GM12878 (cell line): ENCODE measurements around the gene ZBTB37. TPM values are rescaled to one million over a fixed set of nuclear protein-coding genes. Genes with fewer than 3 reads are reported as not detected.

Source experiments
- ATAC-seq: fragments of 200-7000 bp; cut with Tn5 transposase; 3 replicates; pipeline ENCODE4 v1.9.1; 2020; ENCODE audit warnings: mild to moderate bottlenecking, moderate library complexity
- BruUV-seq: library from RNA; stranded (reverse); fragments of 400-500 nt; replicated peaks from 2 replicates; lab custom pipeline; 2021; lab: Mats Ljungman, UMichigan
- CTCF ChIA-PET: fragments of 300-600 bp; sonication (Branson Sonifier 250); formaldehyde crosslinking; extraction: SDS; loops from one replicate; lab custom pipeline; 2021; ENCODE audit warnings: inconsistent platforms; lab: Yijun Ruan, JAX
- POLR2A ChIA-PET: fragments of 350-600 bp; formaldehyde crosslinking; extraction: SDS; loops from one replicate; lab custom pipeline; 2021; ENCODE audit warnings: inconsistent platforms; lab: Charles Lee
- RAD21 ChIA-PET: fragments of 300-600 bp; sonication (Branson Sonifier 250); formaldehyde crosslinking; loops from one replicate; lab custom pipeline; 2023; ENCODE audit warnings: antibody characterized with exemption; ENCODE audit not compliant: unreplicated experiment; lab: Charles Lee
- SMC1A ChIA-PET: fragments of 300-600 bp; sonication (Branson Sonifier 250); formaldehyde crosslinking; loops from one replicate; lab custom pipeline; 2023; ENCODE audit not compliant: unreplicated experiment, uncharacterized antibody; lab: Charles Lee
- DNase-seq: peaks from one replicate; pipeline ENCODE4 v3.0.0-alpha.2; 2011; ENCODE audit warnings: low read depth, low spot score
- FAIRE-seq: peaks from 3 replicates; lab custom pipeline; 2011; peaks lifted over from hg19 to GRCh38; lab: Jason Lieb, UNC
- H2AFZ ChIP-seq: 2 replicates; pipeline ENCODE4 v1.6.0; 2011; ENCODE audit warnings: low read depth, low read length, control low read depth; ENCODE audit not compliant: control insufficient read depth
- H3K27ac ChIP-seq: 2 replicates; pipeline ENCODE4 v1.5.1; 2011; ENCODE audit warnings: control low read depth; ENCODE audit not compliant: control insufficient read depth, insufficient read depth
- H3K27me3 ChIP-seq, 2 experiments: replicated peaks in 1 of 2; 2 replicates each; pipeline versions ENCODE4 v1.6.0 to v1.6.1; 2011; ENCODE audit warnings: low read length in 1 of 2; ENCODE audit not compliant: control insufficient read depth in 2 of 2, insufficient read depth in 2 of 2
- H3K36me3 ChIP-seq, 2 experiments: 2 replicates each; pipeline ENCODE4 v1.5.1; 2011; ENCODE audit warnings: low read length in 1 of 2; ENCODE audit not compliant: control insufficient read depth in 2 of 2, insufficient read depth in 2 of 2
- H3K4me1 ChIP-seq: 2 replicates; pipeline ENCODE4 v1.6.1; 2011; ENCODE audit warnings: mild to moderate bottlenecking, low read length, moderate library complexity, mixed read lengths; ENCODE audit not compliant: control insufficient read depth, insufficient read depth
- H3K4me2 ChIP-seq: 2 replicates; pipeline ENCODE4 v1.6.0; 2011; ENCODE audit warnings: control low read depth; ENCODE audit not compliant: control insufficient read depth, insufficient read depth
- H3K4me3 ChIP-seq: fragments of 200-600 bp; sonication (generic); 2 replicates; pipeline ENCODE4 v1.5.1; 2016
- H3K79me2 ChIP-seq: 2 replicates; pipeline ENCODE4 v1.6.0; 2011; ENCODE audit warnings: low read length; ENCODE audit not compliant: control insufficient read depth, insufficient read depth
- H3K9ac ChIP-seq: 2 replicates; pipeline ENCODE4 v1.8.0; 2011; ENCODE audit warnings: low read length, control low read depth, mixed read lengths; ENCODE audit not compliant: control insufficient read depth, insufficient read depth
- H3K9me3 ChIP-seq: replicated peaks from 3 replicates; pipeline ENCODE4 v1.5.1; 2011; ENCODE audit warnings: mild to moderate bottlenecking, low read length; ENCODE audit not compliant: control insufficient read depth, insufficient read depth
- H4K20me1 ChIP-seq: 2 replicates; pipeline ENCODE4 v1.6.0; 2011; ENCODE audit not compliant: control insufficient read depth, insufficient read depth
- FOXK2 ChIP-seq: fragments of 450-650 bp; IDR thresholded peaks from 2 replicates; pipeline ENCODE4 v1.6.1; 2017; ENCODE audit warnings: mild to moderate bottlenecking, moderate library complexity
- HDAC2 ChIP-seq: fragments of 200-600 bp; sonication (generic); IDR thresholded peaks from 2 replicates; pipeline ENCODE4 v1.6.1; 2017
- NFXL1 ChIP-seq: fragments of 450-650 bp; IDR thresholded peaks from 2 replicates; pipeline ENCODE4 v1.6.1; 2017; ENCODE audit warnings: antibody characterized with exemption, mild to moderate bottlenecking, borderline replicate concordance
- POLR2A ChIP-seq: IDR thresholded peaks from 2 replicates; pipeline ENCODE4 v1.6.1; 2011; ENCODE audit warnings: low read depth, mild to moderate bottlenecking, low read length
- POU2F2 ChIP-seq: IDR thresholded peaks from 3 replicates; pipeline ENCODE4 v1.6.1; 2011; ENCODE audit warnings: low read depth, mild to moderate bottlenecking, low read length, borderline replicate concordance
- SIX5 ChIP-seq: IDR thresholded peaks from 2 replicates; pipeline ENCODE4 v1.6.1; 2011; ENCODE audit warnings: mild to moderate bottlenecking, low read depth, low read length, moderate library complexity; ENCODE audit not compliant: severe bottlenecking
- SMAD1 ChIP-seq: fragments of 450-650 bp; IDR thresholded peaks from 2 replicates; pipeline ENCODE4 v1.6.1; 2018; ENCODE audit warnings: mild to moderate bottlenecking, low read depth; ENCODE audit not compliant: partially characterized antibody
- SMARCA5 ChIP-seq: fragments of 450-650 bp; IDR thresholded peaks from 2 replicates; pipeline ENCODE4 v1.6.1; 2017; ENCODE audit warnings: mild to moderate bottlenecking
- SMC3 ChIP-seq: IDR thresholded peaks from 2 replicates; pipeline ENCODE4 v1.6.1; 2011; ENCODE audit warnings: low read length, improper control_type of control experiment, borderline replicate concordance
- ZBED1 ChIP-seq: IDR thresholded peaks from 2 replicates; pipeline ENCODE4 v1.6.1; 2016; ENCODE audit warnings: borderline replicate concordance
- ZSCAN29 ChIP-seq: fragments of 450-650 bp; IDR thresholded peaks from 2 replicates; pipeline ENCODE4 v1.6.1; 2017; ENCODE audit warnings: mild to moderate bottlenecking, moderate library complexity
- WGBS: methylation state at CpG from one replicate; pipeline ENCODE4 v1.1.6; 2016; ENCODE audit warnings: low lambda C conversion rate; ENCODE audit not compliant: insufficient replicate concordance, insufficient coverage; ENCODE audit errors: missing lambda C conversion rate; 5-methylcytosine and 5-hydroxymethylcytosine counted together
- in situ Hi-C: fragments of 300-500 bp; cut with MboI; formaldehyde crosslinking; loops from 9 replicates; pipeline ENCODE4 v1.14.3; 2018; ENCODE audit warnings: mixed read lengths
- intact Hi-C: fragments of 100-400 bp; cut with micrococcal nuclease; formaldehyde crosslinking; loops from one replicate; pipeline ENCODE4 v1.14.2; 2022; ENCODE audit not compliant: unreplicated experiment
- polyA plus RNA-seq, 11 experiments: library from polyadenylated mRNA; depleted of rRNA in 4 of 11; unstranded in 6 of 11; stranded (reverse) in 5 of 11; fragments of >200 nt; fragmentation: Nextera tagmentation in 4 of 11; fragmentation: Illumina TruSeq in 1 of 11; extraction: Ambion mirVana in 4 of 11; extraction: Trizol in 1 of 11; gene quantifications; 1 replicate in 1 of 11; 2 replicates in 10 of 11; pipeline versions ENCODE4 v1.2.1 to v1.2.3, GENCODE V29; 2011 to 2016; ENCODE audit warnings: inconsistent platforms in 2 of 11, missing spikeins in 2 of 11, low read depth in 1 of 11
- total RNA-seq, 4 experiments: library from RNA; depleted of rRNA in 3 of 4; stranded (reverse); fragments of >200 nt in 3 of 4; fragmentation: Illumina TruSeq in 1 of 4; extraction: Trizol in 1 of 4; gene quantifications; 2 replicates each; pipeline versions ENCODE4 v1.2.1 to v1.2.3, GENCODE V29; 2013 to 2021
- TF ChIP-seq, protein P1 (sequence below): fragments of 450-650 bp; IDR thresholded peaks from 2 replicates; pipeline ENCODE4 v1.6.1; 2017; ENCODE audit warnings: antibody characterized with exemption, mild to moderate bottlenecking, moderate library complexity
- TF ChIP-seq, protein P2 (sequence below): fragments of 450-650 bp; conservative IDR thresholded peaks from 2 replicates; pipeline ENCODE4 v1.6.1; 2017; ENCODE audit warnings: mild to moderate bottlenecking, moderate library complexity

Gene ZBTB37
- total and polyA plus RNA-seq, 10 of the 15 experiments (the other 5 are each of a cell fraction or from before 2014, with no cell fraction given): 0.16 to 5.7 (median 1.9) TPM

DNA sequence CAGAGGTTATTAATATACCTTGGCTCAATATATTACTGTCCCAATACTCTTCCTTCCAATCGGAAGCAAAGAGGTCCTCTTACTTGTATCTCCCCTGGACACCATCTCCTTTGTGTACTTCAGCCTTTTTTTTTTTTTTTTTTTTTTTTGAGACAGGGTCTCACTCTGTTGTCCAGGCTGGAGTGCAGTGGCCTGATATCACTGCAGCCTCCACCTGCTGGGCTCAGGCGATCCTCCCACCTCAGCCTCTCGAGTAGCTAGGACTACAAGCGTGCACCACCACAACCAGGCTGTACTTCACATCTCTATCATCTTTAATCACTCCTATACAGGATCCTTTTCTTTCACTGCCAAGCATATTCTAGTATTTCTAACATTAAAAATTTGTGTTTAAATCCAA lies 46.5 kb upstream of the ZBTB37 start (continued):
- TF ChIP-seq, protein P1, sequence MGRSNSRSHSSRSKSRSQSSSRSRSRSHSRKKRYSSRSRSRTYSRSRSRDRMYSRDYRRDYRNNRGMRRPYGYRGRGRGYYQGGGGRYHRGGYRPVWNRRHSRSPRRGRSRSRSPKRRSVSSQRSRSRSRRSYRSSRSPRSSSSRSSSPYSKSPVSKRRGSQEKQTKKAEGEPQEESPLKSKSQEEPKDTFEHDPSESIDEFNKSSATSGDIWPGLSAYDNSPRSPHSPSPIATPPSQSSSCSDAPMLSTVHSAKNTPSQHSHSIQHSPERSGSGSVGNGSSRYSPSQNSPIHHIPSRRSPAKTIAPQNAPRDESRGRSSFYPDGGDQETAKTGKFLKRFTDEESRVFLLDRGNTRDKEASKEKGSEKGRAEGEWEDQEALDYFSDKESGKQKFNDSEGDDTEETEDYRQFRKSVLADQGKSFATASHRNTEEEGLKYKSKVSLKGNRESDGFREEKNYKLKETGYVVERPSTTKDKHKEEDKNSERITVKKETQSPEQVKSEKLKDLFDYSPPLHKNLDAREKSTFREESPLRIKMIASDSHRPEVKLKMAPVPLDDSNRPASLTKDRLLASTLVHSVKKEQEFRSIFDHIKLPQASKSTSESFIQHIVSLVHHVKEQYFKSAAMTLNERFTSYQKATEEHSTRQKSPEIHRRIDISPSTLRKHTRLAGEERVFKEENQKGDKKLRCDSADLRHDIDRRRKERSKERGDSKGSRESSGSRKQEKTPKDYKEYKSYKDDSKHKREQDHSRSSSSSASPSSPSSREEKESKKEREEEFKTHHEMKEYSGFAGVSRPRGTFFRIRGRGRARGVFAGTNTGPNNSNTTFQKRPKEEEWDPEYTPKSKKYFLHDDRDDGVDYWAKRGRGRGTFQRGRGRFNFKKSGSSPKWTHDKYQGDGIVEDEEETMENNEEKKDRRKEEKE: no peak
- TF ChIP-seq SIX5 (no peak), SMARCA5 (no peak), NFXL1 (no peak), FOXK2 (no peak)

DNA sequence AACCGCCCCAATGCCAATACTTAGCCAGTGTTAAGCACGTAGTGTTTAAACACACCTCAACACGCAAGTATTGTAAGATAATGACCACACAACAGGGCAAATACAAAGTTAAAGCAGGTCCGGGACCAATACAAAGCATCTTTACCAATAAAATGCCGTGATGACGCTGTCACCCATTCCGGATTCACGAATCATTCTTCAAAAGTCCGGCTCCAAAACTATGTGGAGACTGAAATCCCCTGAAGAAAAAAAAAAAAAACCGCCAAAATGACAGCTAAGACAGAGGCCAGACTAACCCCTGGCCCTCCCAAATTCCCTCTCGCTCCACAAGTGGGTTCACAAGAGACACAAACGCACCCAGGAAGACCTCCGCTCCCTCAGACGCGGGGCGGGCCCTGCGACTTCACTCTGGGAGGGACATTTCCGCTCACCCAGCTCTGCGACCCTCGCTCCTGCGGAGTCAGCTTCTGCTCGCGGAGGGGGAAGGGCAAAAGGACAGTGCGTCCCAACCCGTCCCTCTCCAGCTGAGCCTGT lies 44.3 kb upstream of the ZBTB37 start:
- Histone ChIP-seq H3K36me3 (no peaks in the 10 kb centered on the region; a peak in 2 of 4 replicates), H3K27me3 (no peaks in the 10 kb centered on the region), H3K4me1 (no peaks in the 10 kb centered on the region; the same call in 1 of the 2 replicates), H3K4me2 (peak overlapping the region; percentile 48), H3K9ac (peak overlapping the region; percentile 93), H3K79me2 (peaks cover 55% of the 10 kb centered on the region), H2AFZ (peak overlapping the region; percentile 87), H4K20me1 (no peaks in the 10 kb centered on the region), H3K4me3 (peak overlapping the region; percentile 92), H3K27ac (peak overlapping the region; percentile 91), H3K9me3 (no peaks in the 10 kb centered on the region; the same call in 2 of the 3 replicates)
- TSS peak; percentile 71 for BruUV-seq
- ChIA-PET SMC1A (interaction anchor here (0.7 to 2.1 kb wide), 13 partner anchors 28 to 1079 kb away, joined by 3 to 11 read pairs (median 3); partner anchors contain the start of genes GAS5, KLHL20 and ZBTB37), CTCF (interaction anchor here (0.7 to 3.3 kb wide), 6 partner anchors 41 to 1093 kb away, joined by 3 to 25 read pairs (median 6); no protein-coding TSS in a partner anchor), POLR2A (interaction anchor here (1.0 to 2.9 kb wide), 5 partner anchors 8 to 109 kb away, joined by 3 to 17 read pairs (median 4); partner anchors contain the start of genes GAS5, KLHL20 and ZBTB37), RAD21 (interaction anchor here (0.6 to 4.9 kb wide), 14 partner anchors 9 to 1080 kb away, joined by 3 to 31 read pairs (median 3); partner anchors contain the start of genes GAS5, KLHL20 and ZBTB37)
- intact Hi-C loops (loop anchor here (1.0 to 10.0 kb wide), 8 partner anchors 45 to 1171 kb away; partner anchors contain the start of genes CACYBP, KLHL20, PRDX6 and TNFSF4), in situ Hi-C loops (loop anchor here (5.0 to 10.0 kb wide), 2 partner anchors 392 to 1079 kb away; no protein-coding TSS in a partner anchor)
- DNase-seq (peak; percentile 13), FAIRE-seq (no peak), ATAC-seq (peak; percentile 52)
- 0% methylated on average over 25 of the region's 25 CpGs for WGBS
- peak; percentile 23 for TF ChIP-seq SMAD1
- 0 out of 2 replicates have a peak, but pooled peaks have one; percentile 23 for TF ChIP-seq ZSCAN29
- TF ChIP-seq SMC3: 0 out of 2 replicates have a peak, but pooled peaks have one; percentile 4
- peak; percentile 38; the same call in 1 of the 3 replicates for TF ChIP-seq POU2F2
- TF ChIP-seq, protein P2, sequence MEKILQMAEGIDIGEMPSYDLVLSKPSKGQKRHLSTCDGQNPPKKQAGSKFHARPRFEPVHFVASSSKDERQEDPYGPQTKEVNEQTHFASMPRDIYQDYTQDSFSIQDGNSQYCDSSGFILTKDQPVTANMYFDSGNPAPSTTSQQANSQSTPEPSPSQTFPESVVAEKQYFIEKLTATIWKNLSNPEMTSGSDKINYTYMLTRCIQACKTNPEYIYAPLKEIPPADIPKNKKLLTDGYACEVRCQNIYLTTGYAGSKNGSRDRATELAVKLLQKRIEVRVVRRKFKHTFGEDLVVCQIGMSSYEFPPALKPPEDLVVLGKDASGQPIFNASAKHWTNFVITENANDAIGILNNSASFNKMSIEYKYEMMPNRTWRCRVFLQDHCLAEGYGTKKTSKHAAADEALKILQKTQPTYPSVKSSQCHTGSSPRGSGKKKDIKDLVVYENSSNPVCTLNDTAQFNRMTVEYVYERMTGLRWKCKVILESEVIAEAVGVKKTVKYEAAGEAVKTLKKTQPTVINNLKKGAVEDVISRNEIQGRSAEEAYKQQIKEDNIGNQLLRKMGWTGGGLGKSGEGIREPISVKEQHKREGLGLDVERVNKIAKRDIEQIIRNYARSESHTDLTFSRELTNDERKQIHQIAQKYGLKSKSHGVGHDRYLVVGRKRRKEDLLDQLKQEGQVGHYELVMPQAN: peak; percentile 95
- TF ChIP-seq HDAC2: no peak; the same call in 1 of the 2 replicates
- no peak for TF ChIP-seq ZBED1
- peak; percentile 36; the same call in 1 of the 2 replicates for TF ChIP-seq POLR2A
